MV-4-11 (cell line): ENCODE measurements around the gene MCRIP2.

ENCODE experiments used
- DNase-seq: peaks from one replicate; lab custom pipeline; 2025; lab: John Stamatoyannopoulos, UW

Gene MCRIP2

DNA sequence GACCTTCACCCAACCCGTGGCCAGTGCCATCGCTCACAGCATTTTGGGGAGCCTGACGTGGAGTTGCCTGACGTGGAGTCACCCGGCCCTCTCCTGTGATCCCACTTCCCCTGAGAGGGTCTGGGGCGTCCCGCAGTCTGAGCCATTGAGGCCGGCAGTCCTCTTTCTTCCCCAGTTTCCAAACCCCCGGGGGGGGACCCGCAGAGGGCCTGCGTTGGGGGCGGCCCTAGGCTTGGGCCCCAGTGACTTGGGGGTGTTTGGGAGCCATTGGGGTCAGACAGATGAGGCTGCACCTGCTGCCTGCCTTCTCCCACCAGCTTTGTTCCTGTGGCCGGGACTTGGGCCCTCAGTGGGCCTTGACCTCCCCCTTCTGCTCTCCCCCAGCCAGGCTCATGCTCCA, 28.0 kb downstream of the MCRIP2 start:
- no peak for DNase-seq

DNA sequence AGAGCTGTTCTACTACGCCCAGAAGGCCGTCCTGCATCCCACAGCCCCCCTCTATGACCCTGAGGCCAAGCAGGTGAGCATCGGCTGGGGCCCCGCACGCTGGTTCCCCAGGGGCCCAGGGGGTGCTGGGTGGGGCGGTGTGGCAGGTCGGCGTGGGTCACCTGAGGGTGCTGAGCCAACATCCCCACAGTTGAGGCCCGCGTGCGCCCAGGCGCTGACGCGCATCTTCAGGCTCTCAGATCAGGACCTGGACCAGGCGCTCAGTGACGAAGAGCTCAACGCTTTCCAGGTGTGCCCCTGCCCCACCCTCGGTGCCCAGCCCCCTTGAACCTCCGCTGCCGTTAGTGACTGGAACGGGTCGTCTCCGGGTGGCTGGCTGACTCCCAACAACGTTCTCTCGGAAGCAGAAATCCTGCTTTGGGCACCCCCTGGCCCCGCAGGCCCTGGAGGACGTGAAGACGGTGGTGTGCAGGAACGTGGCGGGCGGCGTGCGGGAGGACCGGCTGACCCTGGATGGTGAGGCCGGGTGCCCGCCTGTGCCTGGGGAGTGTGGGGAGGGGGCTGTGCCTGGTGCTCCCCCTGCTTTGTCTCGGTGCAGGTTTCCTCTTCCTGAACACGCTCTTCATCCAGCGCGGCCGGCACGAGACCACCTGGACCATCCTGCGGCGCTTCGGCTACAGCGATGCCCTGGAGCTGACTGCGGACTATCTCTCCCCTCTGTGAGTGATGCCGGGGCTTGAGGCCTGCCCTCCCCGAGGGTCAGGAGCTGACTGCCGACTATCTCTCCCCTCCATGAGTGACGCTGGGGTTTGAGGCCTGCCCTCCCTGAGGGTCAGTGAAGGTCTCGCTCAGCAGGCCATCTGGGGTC, 29.1 kb downstream of the MCRIP2 start:
- no peak for DNase-seq

DNA sequence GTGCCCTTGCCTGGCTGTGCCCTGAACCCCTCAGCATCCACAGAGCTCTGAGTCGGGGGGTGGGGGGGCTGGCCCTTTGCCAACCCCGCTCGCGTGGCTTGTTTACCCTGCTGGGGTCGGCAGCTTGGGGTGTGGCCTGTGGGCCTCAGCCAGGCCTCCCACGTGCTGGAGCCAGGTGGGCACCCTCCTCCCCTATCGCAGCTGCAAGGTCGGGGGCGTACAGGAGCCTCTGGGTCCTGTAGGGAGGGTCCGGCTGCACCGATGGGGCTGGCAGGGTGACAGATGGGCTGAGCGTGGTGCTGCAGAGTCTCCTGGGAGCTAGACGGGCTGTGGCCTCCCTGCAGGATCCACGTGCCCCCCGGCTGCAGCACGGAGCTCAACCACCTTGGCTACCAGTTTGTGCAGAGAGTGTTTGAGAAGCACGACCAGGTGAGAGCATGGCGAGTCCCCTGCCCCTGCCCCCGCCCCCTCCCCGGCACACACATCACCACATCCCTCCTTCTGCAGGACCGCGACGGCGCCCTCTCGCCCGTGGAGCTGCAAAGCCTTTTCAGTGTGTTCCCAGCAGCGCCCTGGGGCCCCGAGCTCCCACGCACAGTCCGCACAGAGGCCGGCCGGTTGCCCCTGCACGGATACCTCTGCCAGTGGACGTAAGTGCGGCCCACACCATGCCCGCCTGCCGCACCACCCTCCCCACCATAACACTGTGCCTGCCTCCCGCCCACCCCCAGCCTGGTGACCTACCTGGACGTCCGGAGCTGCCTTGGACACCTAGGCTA, 29.9 kb downstream of the MCRIP2 start:
- no peak for DNase-seq

DNA sequence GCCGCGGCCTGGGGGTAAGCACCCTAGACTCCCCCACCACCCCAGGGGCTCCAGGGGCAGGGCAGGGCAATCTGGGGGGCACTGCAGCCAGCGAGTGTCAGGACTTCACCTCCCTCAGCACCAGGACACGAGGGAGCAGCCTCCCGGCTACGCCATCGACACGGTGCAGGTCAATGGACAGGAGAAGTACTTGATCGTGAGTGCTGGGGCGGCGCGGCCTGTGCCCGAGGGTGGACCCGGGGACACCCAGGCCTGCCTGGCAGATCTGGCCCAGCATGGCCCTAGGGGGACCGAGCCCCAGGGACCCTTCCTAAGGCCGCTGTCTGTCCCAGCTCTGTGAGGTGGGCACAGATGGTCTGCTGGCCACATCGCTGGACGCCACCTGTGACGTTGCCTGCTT, 30.7 kb downstream of the MCRIP2 start:
- no peak for DNase-seq

DNA sequence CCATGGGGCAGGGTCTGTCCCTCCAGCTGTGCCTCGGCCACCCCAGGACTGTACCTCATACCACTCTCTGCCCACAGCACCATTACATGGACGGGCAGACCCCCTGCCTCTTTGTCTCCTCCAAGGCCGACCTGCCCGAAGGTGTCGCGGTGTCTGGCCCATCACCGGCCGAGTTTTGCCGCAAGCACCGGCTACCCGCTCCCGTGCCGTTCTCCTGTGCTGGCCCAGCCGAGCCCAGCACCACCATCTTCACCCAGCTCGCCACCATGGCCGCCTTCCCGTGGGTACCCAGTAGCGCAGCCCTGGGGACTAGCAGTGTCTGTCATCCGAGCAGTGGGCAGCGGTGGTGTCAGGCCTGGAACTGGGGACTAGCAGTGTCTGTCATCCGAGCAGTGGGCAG, 31.2 kb downstream of the MCRIP2 start:
- no peak for DNase-seq

DNA sequence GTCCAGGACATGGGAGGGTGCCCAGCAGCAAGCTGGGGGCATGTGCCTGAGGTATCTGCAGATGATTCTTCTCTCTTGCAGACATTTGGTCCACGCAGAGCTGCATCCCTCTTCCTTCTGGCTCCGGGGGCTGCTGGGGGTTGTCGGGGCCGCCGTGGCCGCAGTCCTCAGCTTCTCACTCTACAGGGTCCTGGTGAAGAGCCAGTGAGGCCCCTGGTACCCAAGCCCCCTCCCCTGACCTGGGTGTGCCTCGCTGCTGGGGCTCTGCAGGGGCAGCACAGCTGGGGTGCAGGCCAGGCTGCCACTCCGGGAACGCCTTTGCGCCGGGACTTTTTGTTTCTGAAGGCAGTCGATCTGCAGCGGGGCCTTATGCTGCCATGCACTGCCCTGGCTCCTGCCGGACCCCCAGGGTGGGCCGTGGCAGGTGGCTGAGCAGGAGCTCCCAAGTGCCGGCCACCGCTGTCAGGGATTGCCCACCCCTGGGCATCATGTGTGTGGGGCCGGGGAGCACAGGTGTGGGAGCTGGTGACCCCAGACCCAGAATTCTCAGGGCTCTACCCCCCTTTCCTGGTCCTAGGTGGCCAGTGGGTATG, 31.9 kb downstream of the MCRIP2 start:
- no peak for DNase-seq

DNA sequence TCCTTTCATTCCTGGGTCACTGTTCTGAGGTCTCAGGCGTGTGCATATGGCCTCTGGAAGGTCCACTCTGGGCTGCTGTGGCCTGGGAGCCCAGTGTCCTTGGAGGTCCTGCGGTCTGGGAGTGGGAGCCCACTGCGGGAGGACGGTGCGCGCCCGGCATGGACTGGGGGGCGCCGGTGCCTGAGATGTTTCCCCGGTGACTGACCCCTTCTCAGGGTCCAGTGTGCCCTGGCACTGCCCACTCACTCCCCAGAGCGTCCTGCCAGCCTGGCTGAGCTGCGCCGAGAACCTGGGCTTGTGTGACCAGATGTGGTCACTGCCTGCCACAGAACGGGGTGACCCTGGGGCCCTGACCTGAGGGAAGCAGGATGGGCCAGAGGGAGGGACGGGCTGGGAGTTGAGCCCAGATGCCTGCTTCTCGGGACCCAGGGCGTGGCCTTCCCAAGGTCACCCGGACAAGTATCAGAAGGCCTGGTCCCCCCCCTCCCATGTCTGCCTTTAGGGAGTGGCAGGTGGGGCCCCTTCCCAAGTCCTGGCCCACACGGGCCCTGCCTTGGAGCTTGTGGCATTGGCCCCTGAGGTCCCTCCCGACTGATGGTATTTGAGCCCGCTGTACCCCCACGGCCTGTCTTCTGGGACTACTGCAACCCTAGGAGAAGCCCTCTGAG, 32.7 kb downstream of the MCRIP2 start:
- DNase-seq: no peak

DNA sequence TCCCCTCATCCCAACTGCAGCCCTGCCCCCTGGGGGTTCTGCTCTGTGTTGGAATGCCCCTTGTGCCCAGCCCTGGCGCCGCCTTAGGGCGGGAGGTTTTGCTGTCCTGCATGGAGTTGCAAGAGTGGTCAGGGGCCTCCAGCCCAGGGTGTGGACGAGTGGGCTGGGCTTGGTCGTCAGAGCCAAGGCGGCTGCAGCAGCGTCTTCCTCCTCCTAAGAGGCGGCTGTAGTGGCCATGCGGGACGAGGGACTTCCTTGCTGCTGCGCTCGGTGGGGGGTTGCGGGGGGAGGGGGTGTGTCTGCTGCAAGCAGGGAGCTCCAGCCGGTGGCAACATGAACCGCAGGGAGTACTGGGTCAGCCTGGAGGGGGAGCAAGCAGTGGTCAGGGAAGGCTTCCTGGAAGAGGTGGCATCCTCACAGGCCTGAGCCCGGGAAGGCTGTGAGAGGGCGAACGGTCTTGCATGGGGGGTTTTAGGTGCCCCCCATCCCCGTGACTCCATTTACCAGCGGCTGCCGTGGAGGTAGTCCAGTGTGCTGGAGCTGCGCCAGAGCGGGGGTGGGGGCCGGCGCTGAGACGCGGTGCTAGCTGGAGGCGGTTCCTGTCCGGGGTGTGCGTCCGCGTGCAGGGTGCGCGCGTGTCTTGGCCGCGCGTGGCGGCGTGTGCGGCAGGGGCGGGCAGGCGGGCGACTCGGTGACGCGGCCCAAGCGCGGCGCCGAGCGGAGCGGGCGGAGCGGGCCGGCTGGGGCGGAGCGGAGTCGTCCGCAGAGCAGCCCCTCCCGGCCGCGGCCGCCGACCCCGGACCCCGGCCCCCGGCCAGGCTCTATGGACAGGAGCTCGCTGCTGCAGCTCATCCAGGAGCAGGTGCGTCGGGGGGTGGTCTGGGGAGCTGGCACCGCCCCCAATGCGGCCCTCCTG, 33.6 kb downstream of the MCRIP2 start, which contains the start of gene RHBDL1:
RHBDL1 (plus strand) TSS at position 704 of the 916 bp plus-strand sequence; CDS start at position 824, 120 bp downstream.
- peak; percentile 68 for DNase-seq

DNA sequence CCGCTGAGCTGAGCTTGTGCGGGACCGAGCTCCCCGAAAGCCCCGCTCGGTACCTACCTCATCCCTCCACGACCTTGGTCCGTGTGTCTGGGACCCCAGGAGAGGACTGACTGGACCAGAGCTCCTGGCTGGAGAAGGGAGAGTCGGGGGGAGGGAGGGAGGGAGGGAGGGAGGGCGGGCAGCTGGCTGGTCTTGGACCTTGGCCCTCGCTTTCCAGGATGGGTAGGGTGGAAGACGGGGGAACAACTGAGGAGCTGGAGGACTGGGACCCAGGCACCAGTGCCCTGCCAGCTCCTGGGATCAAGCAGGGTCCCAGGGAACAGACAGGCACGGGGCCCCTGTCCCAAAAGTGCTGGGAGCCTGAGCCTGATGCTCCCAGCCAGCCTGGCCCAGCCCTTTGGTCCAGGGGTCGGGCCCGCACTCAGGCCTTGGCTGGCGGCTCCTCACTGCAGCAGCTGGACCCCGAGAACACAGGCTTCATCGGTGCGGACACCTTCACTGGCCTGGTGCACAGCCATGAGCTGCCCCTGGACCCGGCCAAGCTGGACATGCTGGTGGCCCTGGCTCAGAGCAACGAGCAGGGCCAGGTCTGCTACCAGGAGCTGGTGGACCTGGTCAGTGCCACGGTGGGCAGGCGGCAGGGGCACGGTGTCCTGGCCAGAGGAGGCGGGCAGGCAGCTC, 34.4 kb downstream of the MCRIP2 start:
- no peak for DNase-seq

DNA sequence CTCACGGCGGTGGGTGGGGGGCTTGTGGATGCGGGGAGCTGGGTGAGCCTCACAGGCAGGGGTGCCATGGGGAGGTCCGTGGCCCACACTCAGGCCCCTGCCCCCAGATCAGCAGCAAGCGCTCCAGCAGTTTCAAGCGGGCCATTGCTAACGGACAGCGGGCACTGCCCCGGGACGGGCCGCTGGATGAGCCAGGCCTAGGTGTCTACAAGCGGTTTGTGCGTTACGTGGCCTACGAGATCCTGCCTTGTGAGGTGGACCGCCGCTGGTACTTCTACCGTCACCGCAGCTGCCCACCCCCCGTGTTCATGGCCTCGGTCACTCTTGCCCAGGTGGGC, 34.9 kb downstream of the MCRIP2 start:
- DNase-seq: no peak

DNA sequence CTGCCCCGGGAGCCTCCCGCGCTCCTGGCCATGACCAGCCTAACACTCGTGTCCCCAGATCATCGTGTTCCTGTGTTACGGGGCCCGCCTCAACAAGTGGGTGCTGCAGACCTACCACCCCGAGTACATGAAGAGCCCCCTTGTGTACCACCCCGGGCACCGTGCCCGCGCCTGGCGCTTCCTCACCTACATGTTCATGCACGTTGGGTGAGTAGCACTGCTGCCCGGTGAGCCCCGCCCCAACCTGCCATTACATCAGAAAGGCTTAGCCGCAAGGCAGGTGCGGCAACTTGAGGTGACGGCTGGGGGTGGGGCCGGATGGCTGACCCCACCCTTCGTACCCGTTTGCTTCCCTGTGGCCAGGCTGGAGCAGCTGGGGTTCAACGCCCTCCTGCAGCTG, 35.3 kb downstream of the MCRIP2 start:
- DNase-seq: no peak

DNA sequence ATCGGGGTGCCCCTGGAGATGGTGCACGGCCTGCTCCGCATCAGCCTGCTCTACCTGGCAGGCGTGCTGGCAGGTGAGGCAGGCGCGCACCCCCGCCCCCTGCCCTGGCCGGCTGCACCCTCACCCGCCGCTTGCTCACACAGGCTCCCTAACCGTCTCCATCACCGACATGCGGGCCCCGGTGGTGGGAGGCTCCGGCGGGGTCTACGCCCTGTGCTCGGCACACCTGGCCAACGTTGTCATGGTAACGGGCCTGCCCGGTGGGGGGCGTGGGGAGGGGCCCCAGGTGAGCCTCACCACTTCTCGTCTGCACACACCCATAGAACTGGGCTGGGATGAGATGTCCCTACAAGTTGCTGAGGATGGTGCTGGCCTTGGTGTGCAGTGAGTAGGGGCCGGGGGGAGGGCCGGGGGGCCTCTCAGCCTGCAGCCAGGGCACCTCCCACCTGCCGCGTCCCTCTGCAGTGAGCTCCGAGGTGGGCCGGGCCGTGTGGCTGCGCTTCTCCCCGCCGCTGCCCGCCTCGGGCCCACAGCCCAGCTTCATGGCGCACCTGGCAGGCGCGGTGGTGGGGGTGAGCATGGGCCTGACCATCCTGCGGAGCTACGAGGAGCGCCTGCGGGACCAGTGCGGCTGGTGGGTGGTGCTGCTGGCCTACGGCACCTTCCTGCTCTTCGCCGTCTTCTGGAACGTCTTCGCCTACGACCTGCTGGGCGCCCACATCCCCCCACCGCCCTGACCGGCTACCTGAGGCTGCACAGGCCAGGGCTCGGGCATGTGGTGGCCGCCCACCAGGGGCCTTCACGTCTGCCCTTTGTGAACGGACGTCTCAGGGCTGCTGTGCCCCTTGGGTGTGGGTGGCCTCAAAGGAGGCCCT, 35.9 kb downstream of the MCRIP2 start:
- no peak for DNase-seq

DNA sequence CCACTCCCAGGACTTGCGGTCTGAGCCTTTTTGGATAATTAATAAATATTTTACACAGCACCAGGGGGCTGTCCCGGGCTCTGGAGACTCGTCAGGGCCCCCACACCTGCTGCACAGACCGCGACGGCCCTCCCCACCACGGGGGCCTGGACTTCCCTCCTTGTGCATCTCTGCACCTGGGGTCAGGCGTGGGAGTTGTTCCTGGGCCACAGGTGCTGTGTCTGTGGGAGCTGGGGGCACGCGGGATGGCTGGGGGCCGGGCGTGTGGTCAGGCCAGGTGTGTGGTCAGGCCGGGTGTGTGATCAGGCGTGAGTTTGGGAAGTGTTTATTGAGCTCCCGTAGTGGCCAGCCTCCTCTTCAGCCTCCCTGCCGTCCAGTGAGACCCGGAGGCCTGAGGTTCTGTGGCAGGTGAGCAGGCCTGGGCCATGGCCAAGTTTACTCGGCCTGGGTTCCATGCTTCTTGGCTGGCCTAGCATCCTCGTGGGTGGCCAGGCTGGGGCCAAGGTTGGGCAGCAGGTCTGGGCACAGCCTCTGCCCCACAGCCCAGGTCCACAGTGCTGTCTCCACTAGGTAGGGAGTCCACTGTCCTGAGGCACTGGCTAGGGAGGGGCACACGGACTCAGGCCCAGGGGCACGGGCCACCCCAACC, 36.7 kb downstream of the MCRIP2 start:
- no peak for DNase-seq

DNA sequence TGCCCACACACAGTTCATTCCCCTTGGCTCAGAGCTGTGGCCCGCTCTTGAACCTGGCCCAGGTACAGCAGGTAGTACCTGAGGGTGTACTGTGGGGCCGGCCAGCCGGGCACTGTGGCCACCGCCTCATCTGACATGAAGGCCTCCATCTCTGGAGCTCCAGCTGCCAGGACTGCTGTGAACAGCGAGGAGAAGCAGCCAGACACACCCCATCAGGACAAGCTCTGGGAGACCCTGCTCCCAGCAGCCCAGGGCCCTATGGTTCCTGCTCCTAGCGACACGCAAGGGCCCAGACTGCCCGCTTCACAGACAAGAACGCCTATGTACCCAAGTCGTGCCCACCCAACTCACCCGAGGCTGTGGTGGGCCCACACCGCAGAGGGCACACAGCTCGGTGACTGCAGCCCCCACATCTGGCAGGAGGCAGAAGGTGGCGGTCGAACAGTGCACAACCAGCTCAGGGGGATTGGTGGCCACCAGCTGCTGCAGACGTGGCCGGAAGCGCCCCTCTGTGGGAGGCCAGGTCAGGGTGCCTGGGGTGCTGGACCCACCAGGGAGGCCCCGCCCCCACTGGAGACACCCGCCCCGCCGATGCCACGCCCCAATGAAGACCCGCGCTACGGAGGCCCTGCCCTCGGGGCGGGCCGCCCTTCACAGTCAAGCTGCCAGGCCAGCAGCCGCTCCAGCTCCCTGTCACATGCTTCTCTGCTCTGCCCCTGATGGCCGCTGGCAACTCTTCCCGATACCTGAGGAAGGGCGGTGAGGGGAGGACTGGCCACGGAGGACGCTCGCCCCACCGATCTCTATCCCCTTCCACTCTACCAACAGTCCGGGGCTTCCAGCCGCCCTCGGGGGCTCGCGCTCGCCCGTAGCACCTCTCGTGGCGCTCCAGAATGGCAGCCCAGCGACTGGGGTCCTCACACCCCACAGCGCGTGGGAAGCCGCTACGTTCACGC, 37.5 kb downstream of the MCRIP2 start:
- peak; percentile 45 for DNase-seq

DNA sequence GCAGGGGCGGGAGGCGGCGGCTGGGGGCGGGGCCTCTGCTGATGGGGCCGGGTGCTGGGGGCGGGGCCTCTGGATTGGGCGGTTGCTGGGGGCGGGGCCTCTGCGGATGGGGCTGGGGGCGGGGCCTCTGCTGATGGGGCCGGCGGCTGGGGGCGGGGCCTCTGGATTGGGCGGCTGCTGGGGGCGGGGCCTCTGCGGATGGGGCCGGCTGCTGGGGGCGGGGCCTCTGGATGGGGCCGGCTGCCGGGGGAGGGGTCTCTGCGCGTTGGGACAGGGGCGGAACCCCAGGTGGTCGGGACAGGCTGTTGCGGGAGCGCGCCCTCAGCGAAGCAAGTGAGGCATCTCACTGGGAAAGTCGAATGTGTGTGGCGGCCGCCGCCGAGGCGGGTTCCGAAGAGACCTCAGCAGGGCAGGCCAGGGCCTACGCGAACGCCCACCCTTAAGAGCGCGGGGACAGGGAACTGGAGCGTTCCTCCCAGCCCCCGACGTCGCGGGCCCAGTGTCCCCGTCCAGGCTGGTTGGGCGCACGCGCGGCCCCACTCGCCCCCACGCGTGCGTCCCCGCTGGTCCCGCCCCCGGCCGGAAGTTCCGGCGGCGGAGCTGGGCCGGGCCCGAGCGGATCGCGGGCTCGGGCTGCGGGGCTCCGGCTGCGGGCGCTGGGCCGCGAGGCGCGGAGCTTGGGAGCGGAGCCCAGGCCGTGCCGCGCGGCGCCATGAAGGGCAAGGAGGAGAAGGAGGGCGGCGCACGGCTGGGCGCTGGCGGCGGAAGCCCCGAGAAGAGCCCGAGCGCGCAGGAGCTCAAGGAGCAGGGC, 38.4 kb downstream of the MCRIP2 start, which contains the start of gene STUB1:
STUB1 (plus strand) TSS at position 597 of the 811 bp plus-strand sequence; CDS start at position 713, 116 bp downstream.
- DNase-seq: peak; percentile 80

DNA sequence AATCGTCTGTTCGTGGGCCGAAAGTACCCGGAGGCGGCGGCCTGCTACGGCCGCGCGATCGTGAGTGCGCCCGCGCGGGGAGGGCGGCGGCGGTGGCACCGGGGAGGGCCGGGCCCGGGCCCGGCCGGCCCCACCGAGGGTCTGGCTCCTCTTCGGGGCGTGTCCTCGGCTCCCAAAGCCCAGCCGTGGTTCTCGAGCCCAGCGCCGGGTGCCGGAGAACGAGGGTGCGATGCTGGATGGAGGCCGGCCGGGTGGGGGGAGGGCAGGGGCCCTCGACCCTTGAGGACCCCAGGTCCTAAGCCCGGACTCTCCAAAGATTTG, 39.0 kb downstream of the MCRIP2 start:
- no peak for DNase-seq
